ENCODE measurements around the gene ATP9A. TPM values are rescaled to one million over a fixed set of nuclear protein-coding genes. Genes with fewer than 3 reads are reported as not detected.

Gene ATP9A
- total and polyA plus RNA-seq, 2 of the 8 experiments (the other 6 are each of a cell fraction or from before 2014, with no cell fraction given) = 5.0 to 6.4 TPM

GRCh38 chr20:51696304-51697071, 71.7 kb downstream of the ATP9A start:
- H3K23me2 ChIP-seq (ENCODE audit: low read depth, low read length) = no peaks in the 10 kb centered on the region
- H3K4ac ChIP-seq (replicated peaks; ENCODE audit: insufficient read length, low read depth, low read length) = no peak overlapping the region
- 39% methylated on average over 2 of the region's 2 CpGs; no CpG with 5 or more reads in 1 of the 2 experiments for WGBS, 2 experiments (ENCODE audit: extremely low coverage in 1 of 2, insufficient coverage in 1 of 2, insufficient read length in 1 of 2, insufficient replicate concordance in 2 of 2, low coverage in 1 of 2, low lambda C conversion rate in 2 of 2, missing lambda C conversion rate in 1 of 2)
- H3K23ac ChIP-seq (ENCODE audit: insufficient read length) = no peak overlapping the region
- no peak overlapping the region for H4K8ac ChIP-seq (ENCODE audit: extremely low read depth, insufficient read depth, low read length)
- FAIRE-seq (no peak), DNase-seq (ENCODE audit: low read depth in 1 of 2, low spot score in 2 of 2) (no peak)
- H3K4me2 ChIP-seq (ENCODE audit: insufficient read depth in 1 of 2, low read depth in 2 of 2, low read length in 2 of 2) = peak overlapping the region; percentile 19 to 36; a peak in 3 of 4 replicates
- H4K5ac ChIP-seq (ENCODE audit: insufficient read length, low read depth, low read length) = peak overlapping the region; percentile 53
- no peaks in the 10 kb centered on the region for H3K79me2 ChIP-seq (ENCODE audit: control insufficient read depth in 1 of 2, insufficient read depth in 2 of 2, low read length in 2 of 2)
- H3K14ac ChIP-seq (ENCODE audit: insufficient read length) = no peak overlapping the region
- no peak overlapping the region for H3K18ac ChIP-seq (ENCODE audit: extremely low read depth, low read length)
- H3K4me1 ChIP-seq (replicated peaks in 1 of 4; ENCODE audit: control insufficient read depth in 3 of 4, insufficient read depth in 4 of 4, low read length in 3 of 4) = peaks cover 9 to 22% (median 19%) of the 10 kb centered on the region in 4 experiments; a peak in 6 of 7 replicates
- H3K9ac ChIP-seq (replicated peaks in 1 of 4; ENCODE audit: extremely low read depth in 1 of 4, low read depth in 3 of 4, low read length in 3 of 4) = no peak overlapping the region
- H3K27ac ChIP-seq (ENCODE audit: low read depth, low read length) = peak overlapping the region; percentile 23; the same call in 1 of the 2 replicates
- H2BK20ac ChIP-seq (ENCODE audit: low read length) = no peak overlapping the region
- no peak overlapping the region for H2AFZ ChIP-seq (ENCODE audit: low read length)
- no peak overlapping the region; the same call in 1 of the 2 replicates for H2BK12ac ChIP-seq (ENCODE audit: low read depth, low read length)
- H4K91ac ChIP-seq (replicated peaks; ENCODE audit: insufficient read length, low read length) = no peak overlapping the region
- H3K36me3 ChIP-seq (ENCODE audit: control insufficient read depth in 2 of 4, insufficient read depth in 4 of 4, low read length in 3 of 4) = no peaks in the 10 kb centered on the region
- H2BK120ac ChIP-seq (replicated peaks; ENCODE audit: low read depth, low read length) = peak overlapping the region; percentile 9
- peak overlapping the region in 2 of 4 experiments; percentile 23 to 35; a peak in 2 of 8 replicates for H3K4me3 ChIP-seq (ENCODE audit: extremely low read depth in 1 of 4, insufficient read depth in 2 of 4, low read depth in 3 of 4, low read length in 4 of 4)
- H2BK15ac ChIP-seq (ENCODE audit: low read length) = no peak overlapping the region
- no peaks in the 10 kb centered on the region for H3K9me3 ChIP-seq (ENCODE audit: insufficient read depth in 2 of 2, low read depth in 1 of 2, low read length in 1 of 2)
- no peak overlapping the region for H2BK5ac ChIP-seq (ENCODE audit: low read depth, low read length)
- POLR2A ChIA-PET (ENCODE audit: partially characterized antibody) = interaction anchor here (1.0 kb wide), 1 partner anchor 10 kb away, joined by 5 read pairs; no protein-coding TSS in a partner anchor
- H3K79me1 ChIP-seq (ENCODE audit: low read depth, low read length) = no peaks in the 10 kb centered on the region
- CTCF ChIA-PET (ENCODE audit: partially characterized antibody) = interaction anchor here (0.8 to 1.7 kb wide), 6 partner anchors 9 to 386 kb away, joined by 3 to 4 read pairs (median 3); no protein-coding TSS in a partner anchor
- H4K20me1 ChIP-seq (replicated peaks in 1 of 2; ENCODE audit: control insufficient read depth in 1 of 2, insufficient read depth in 2 of 2, low read length in 2 of 2) = no peaks in the 10 kb centered on the region
- H3K56ac ChIP-seq (replicated peaks; ENCODE audit: insufficient read length, low read depth, low read length) = no peak overlapping the region
- no peak overlapping the region for H2AK5ac ChIP-seq (ENCODE audit: low read depth, low read length)
- H3K27me3 ChIP-seq (replicated peaks in 1 of 4; ENCODE audit: control insufficient read depth in 3 of 4, extremely low read depth in 1 of 4, insufficient read depth in 3 of 4, low read length in 3 of 4) = no peaks in the 10 kb centered on the region
- no peak for TF ChIP-seq ASH2L (IDR thresholded peaks at IDR 0.05; ENCODE audit: low read length)

Data from H1 (cell line).